Memory B cell (primary cell): ENCODE measurements around the gene TSSK6.
A peak's percentile ranks its signal among the peaks of the same experiment; 100 is the strongest.

Experiments
- ATAC-seq: fragments of 150-1000 bp; cut with Tn5 transposase; 2 replicates; pipeline ENCODE4 v1.10.0; 2021; ENCODE audit warnings: low read depth, mild to moderate bottlenecking, moderate library complexity
- DNase-seq, 2 donors: peaks; one replicate each; pipeline ENCODE4 v3.0.0; 2022; ENCODE audit warnings: low spot score in 2 of 2
- H3K27ac Mint-ChIP-seq: one replicate; pipeline ENCODE4 v1.8.0; 2022; ENCODE audit warnings: mild to moderate bottlenecking, moderate library complexity, mixed read lengths
- H3K27me3 Mint-ChIP-seq: one replicate; pipeline ENCODE4 v1.8.0; 2022; ENCODE audit warnings: mixed read lengths
- H3K36me3 Mint-ChIP-seq: one replicate; pipeline ENCODE4 v1.8.0; 2022; ENCODE audit warnings: mild to moderate bottlenecking, mixed read lengths
- H3K4me1 Mint-ChIP-seq: one replicate; pipeline ENCODE4 v1.8.0; 2022; ENCODE audit warnings: mixed read lengths
- H3K4me3 Mint-ChIP-seq: one replicate; pipeline ENCODE4 v1.8.0; 2022; ENCODE audit warnings: mild to moderate bottlenecking, moderate library complexity, mixed read lengths
- H3K9me3 Mint-ChIP-seq: one replicate; pipeline ENCODE4 v1.8.0; 2022; ENCODE audit warnings: mixed read lengths

Gene TSSK6

DNA sequence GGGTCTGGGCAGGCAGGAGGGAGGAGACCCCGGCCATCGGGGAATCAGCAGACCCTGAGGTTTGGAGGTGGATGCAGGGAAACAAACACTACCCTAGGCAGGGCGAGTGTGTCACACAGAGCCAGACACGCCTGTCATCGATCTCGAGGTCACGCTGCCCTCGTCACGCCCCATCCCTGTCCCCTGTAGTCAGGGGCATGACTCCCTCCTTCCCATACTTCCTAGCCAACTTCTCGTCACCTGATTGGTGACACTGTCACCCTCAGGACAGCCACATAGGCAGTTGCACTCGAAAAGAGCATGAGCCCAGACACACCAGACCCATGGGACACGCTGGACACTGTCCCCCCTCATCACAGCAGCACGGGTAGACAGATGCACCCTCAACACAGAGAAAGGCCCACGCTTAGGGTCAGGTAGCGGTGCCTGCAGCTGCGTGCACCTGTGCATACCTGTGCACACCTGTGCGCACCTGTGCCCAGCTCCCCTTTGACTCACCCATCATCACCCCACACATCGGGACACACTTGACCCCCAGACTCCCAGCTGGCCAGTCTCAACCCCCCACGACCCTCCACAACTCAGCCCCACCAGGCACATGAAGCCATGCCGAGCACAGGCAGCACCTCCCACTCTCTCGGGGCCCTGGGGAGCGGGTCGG lies 34.6 kb upstream of the TSSK6 start:
- Mint-ChIP-seq H3K9me3 (no peaks in the 10 kb centered on the region), H3K4me1 (no peaks in the 10 kb centered on the region), H3K27ac (no peak overlapping the region), H3K4me3 (no peak overlapping the region), H3K27me3 (peaks cover 12% of the 10 kb centered on the region), H3K36me3 (no peaks in the 10 kb centered on the region)
- DNase-seq (no peak), ATAC-seq (no peak)

DNA sequence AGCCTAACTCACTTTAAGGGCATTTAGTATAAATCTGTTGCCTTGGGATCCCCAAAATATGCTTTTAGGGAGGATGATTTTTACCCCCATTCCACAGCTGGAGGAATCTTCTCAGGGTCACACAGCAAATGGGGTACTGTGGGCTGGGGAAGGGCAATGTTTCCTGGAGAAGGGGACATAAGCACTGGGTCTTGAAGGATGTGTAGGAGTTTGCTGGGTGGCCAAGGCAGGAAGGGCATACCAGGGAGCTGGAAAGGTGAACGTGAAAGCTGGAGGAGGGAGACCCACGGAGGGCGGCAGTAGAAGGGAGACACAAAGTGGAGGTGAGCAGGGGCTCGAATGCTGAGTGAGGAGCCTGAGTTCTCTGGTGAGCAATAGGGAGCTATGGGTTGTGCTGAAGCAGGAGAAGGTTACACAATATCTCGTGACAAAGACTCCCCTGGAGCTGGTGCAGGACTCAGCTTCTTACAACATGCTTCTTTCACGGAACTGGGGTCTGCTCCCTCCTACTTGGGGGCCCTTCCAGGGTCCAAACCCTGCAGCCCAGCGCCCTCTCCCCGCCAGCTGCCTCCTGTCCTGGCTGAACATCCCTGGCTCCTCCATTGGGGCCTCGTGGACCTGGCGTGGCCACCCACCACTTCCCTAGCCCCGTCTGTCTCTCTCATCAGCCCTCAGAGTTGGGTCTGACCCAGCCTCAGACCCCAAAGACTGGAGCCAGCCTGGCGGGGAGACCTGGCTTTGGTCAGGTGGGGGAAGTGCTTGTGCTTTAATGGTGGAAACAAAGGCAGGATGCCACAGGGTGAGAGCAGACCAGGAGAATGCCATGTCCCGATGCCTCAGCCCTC lies 33.8 kb upstream of the TSSK6 start:
- no peaks in the 10 kb centered on the region for H3K4me1 Mint-ChIP-seq
- peaks cover 12% of the 10 kb centered on the region for H3K27me3 Mint-ChIP-seq
- H3K9me3 Mint-ChIP-seq: no peaks in the 10 kb centered on the region
- no peak for ATAC-seq
- no peak overlapping the region for H3K27ac Mint-ChIP-seq
- no peaks in the 10 kb centered on the region for H3K36me3 Mint-ChIP-seq
- DNase-seq: no peak
- H3K4me3 Mint-ChIP-seq: no peak overlapping the region

DNA sequence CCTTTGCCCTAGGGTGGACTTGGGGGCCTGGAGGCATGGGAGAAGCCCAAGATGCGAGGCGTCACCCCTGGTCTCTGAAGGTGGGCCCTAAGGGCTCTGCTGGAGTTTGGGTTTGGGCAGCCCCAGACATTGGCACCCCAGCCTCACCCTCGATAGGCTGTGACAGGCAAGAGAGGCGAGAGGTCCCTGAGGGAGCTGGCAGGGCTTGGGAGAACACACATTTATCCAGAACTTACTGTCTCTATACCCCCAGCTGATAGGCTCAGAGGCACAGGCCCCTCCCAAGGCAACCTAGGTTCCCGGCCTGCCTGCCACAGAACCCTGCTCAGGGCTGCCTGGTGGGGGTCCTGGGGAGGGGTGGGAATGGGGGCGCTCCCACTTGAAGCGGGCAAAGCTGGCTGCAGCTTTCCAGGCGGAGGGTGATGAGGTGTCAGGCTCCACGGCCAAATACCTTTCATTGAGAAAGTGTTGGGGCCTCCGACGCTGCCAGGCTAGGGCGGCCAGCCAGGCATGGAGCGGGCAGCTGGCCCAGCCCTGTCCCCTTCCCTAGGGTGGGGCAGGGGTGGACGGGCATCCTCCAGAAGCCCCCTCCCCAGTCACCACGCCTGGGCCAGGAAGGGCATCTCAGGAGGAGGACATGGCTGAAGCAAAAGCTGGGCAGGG lies 32.5 kb upstream of the TSSK6 start:
- H3K27ac Mint-ChIP-seq: peak overlapping the region; percentile 41
- H3K36me3 Mint-ChIP-seq: no peaks in the 10 kb centered on the region
- DNase-seq: no peak
- ATAC-seq: no peak
- H3K27me3 Mint-ChIP-seq: peaks cover 15% of the 10 kb centered on the region
- H3K4me1 Mint-ChIP-seq: no peaks in the 10 kb centered on the region
- H3K9me3 Mint-ChIP-seq: no peaks in the 10 kb centered on the region
- H3K4me3 Mint-ChIP-seq: no peak overlapping the region

DNA sequence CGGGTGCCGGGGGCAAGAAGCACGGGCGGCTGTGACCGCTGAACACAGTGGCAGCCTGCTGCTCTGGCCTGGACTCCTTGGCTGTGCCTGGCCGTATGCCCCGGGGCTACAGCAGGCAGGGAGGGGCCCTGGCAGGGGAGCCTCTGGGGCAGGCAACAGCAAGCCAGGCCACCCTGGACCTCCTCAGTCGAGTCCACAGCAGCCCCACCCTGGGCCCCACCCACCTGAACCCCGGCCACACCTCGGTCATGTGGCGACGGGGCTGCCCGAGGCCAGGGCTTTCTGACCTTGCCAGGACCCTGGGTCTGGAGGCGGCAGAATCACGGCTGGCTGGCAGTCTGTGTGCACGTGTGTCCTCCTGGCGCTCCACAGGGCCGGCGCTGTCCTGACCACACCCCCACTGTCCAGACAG lies 31.4 kb upstream of the TSSK6 start:
- no peak overlapping the region for H3K4me3 Mint-ChIP-seq
- no peak for DNase-seq
- H3K4me1 Mint-ChIP-seq: peaks cover 3% of the 10 kb centered on the region
- no peaks in the 10 kb centered on the region for H3K36me3 Mint-ChIP-seq
- H3K9me3 Mint-ChIP-seq: no peaks in the 10 kb centered on the region
- ATAC-seq: no peak
- peaks cover 20% of the 10 kb centered on the region for H3K27me3 Mint-ChIP-seq
- no peak overlapping the region for H3K27ac Mint-ChIP-seq

DNA sequence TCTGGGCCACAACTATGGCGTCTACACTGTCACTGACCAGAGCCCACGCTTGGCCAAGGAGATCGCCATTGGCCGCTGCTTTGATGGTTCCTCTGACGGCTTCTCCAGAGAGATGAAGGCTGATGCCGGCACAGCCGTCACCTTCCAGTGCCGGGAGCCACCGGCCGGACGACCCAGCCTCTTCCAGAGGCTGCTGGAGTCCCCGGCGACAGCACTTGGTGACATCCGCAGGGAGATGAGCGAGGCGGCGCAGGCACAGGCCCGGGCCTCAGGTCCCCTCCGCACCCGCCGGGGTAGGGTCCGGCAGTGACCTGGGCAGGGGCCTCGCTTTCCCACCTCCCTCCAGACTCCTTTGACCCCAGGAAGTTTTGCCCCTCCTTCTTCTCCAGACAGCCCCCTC lies 30.4 kb upstream of the TSSK6 start:
- Mint-ChIP-seq H3K36me3 (no peaks in the 10 kb centered on the region), H3K27me3 (peaks cover 25% of the 10 kb centered on the region), H3K4me3 (no peak overlapping the region), H3K4me1 (peaks cover 4% of the 10 kb centered on the region), H3K9me3 (no peaks in the 10 kb centered on the region), H3K27ac (no peak overlapping the region)
- DNase-seq (no peak), ATAC-seq (no peak)

DNA sequence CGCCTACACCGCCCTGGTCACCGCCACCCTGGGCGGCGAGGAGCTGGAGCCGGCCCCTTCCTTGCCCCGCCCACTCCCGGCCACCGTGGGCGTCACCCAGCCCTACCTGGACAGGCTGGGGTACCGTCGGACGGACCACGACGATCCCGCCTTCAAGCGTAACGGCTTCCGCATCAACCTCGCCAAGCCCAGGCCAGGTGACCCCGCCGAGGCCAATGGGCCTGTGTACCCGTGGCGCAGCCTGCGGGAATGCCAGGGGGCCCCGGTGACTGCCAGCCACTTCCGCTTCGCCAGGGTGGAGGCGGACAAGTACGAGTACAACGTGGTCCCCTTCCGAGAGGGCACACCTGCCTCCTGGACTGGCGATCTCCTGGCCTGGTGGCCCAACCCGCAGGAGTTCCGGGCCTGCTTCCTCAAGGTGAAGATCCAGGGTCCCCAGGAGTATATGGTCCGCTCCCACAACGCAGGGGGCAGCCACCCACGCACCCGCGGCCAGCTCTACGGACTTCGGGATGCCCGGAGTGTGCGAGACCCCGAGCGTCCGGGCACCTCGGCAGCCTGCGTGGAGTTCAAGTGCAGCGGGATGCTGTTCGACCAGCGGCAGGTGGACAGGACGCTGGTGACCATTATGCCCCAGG lies 29.7 kb upstream of the TSSK6 start:
- H3K36me3 Mint-ChIP-seq: no peaks in the 10 kb centered on the region
- ATAC-seq: no peak
- H3K4me1 Mint-ChIP-seq: peaks cover 6% of the 10 kb centered on the region
- H3K4me3 Mint-ChIP-seq: no peak overlapping the region
- H3K27ac Mint-ChIP-seq: no peak overlapping the region
- peaks cover 26% of the 10 kb centered on the region for H3K27me3 Mint-ChIP-seq
- no peaks in the 10 kb centered on the region for H3K9me3 Mint-ChIP-seq
- DNase-seq: no peak

GRCh38 chr19:19544257-19544953 lies 29.1 kb upstream of the TSSK6 start:
- H3K4me1 Mint-ChIP-seq: peaks cover 6% of the 10 kb centered on the region
- ATAC-seq (no peak), DNase-seq (no peak)
- H3K4me3 Mint-ChIP-seq: no peak overlapping the region
- H3K9me3 Mint-ChIP-seq: no peaks in the 10 kb centered on the region
- H3K27me3 Mint-ChIP-seq: peaks cover 21% of the 10 kb centered on the region
- H3K36me3 Mint-ChIP-seq: no peaks in the 10 kb centered on the region
- H3K27ac Mint-ChIP-seq: no peak overlapping the region

DNA sequence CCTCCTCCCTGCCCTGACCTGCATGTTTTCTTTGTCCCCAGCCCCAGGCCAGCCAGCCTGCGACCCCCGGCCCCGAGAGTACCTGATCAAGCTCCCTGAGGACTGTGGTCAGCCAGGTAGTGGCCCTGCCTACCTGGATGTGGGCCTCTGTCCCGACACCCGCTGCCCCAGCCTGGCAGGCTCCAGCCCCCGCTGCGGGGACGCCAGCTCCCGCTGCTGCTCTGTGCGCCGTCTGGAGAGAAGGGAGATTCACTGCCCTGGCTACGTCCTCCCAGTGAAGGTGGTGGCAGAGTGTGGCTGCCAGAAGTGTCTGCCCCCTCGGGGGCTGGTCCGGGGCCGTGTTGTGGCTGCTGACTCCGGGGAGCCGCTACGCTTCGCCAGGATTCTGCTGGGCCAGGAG lies 28.3 kb upstream of the TSSK6 start:
- no peak for ATAC-seq
- no peak for DNase-seq
- Mint-ChIP-seq H3K27me3 (peaks cover 21% of the 10 kb centered on the region), H3K27ac (no peak overlapping the region), H3K9me3 (no peaks in the 10 kb centered on the region), H3K36me3 (no peaks in the 10 kb centered on the region), H3K4me3 (no peak overlapping the region), H3K4me1 (peaks cover 10% of the 10 kb centered on the region)

- Mint-ChIP-seq H3K27me3 (peaks cover 23% of the 10 kb centered on the region), H3K4me3 (no peak overlapping the region)
Measured at GRCh38 chr19:19543101-19543500, 27.8 kb upstream of the TSSK6 start.

GRCh38 chr19:19542507-19542906 lies 27.2 kb upstream of the TSSK6 start:
- Mint-ChIP-seq H3K9me3 (no peaks in the 10 kb centered on the region), H3K4me1 (peaks cover 17% of the 10 kb centered on the region), H3K27me3 (peaks cover 25% of the 10 kb centered on the region), H3K36me3 (no peaks in the 10 kb centered on the region), H3K4me3 (no peak overlapping the region), H3K27ac (no peak overlapping the region)
- DNase-seq (no peak), ATAC-seq (no peak)

More at GRCh38 chr19:19543101-19543500, 27.8 kb upstream of the TSSK6 start:
- Mint-ChIP-seq H3K4me1 (peaks cover 13% of the 10 kb centered on the region), H3K27ac (no peak overlapping the region), H3K36me3 (no peaks in the 10 kb centered on the region), H3K9me3 (no peaks in the 10 kb centered on the region)
- ATAC-seq (no peak), DNase-seq (no peak)

DNA sequence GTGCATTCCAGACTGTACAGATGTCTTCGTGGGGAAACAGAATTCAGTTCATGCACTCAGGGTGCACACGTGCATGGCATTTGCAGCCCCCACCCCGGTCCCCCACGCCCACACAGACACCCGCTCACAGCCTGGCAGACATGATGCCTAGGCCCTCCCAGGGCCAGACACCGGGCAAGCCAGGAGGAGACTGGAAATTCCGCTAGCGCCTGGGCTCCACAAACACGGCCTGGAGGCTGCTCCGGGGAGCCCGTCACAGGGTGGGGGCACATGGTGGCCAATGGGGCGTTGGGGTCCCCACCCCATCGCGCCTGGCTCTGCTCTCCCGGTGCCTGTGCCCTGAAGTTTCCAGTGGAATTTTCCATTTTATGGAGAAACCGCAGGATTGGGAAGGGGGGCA lies 26.3 kb upstream of the TSSK6 start:
- no peaks in the 10 kb centered on the region for H3K36me3 Mint-ChIP-seq
- no peaks in the 10 kb centered on the region for H3K9me3 Mint-ChIP-seq

GRCh38 chr19:19540715-19541515 lies 25.6 kb upstream of the TSSK6 start:
- Mint-ChIP-seq H3K9me3 (no peaks in the 10 kb centered on the region), H3K36me3 (no peaks in the 10 kb centered on the region), H3K27ac (no peak overlapping the region), H3K4me1 (peaks cover 17% of the 10 kb centered on the region), H3K27me3 (peaks cover 23% of the 10 kb centered on the region), H3K4me3 (peak overlapping the region; percentile 62)
- DNase-seq (peak; percentile 58 to 64), ATAC-seq (peak; percentile 77)

More for the DNA sequence above, 26.3 kb upstream of the TSSK6 start:
- Mint-ChIP-seq H3K27ac (no peak overlapping the region), H3K4me3 (no peak overlapping the region), H3K27me3 (peaks cover 23% of the 10 kb centered on the region), H3K4me1 (peaks cover 17% of the 10 kb centered on the region)
- DNase-seq (no peak), ATAC-seq (no peak)
